ENCODE data around the gene NCAM1. TPM values are rescaled to one million over a fixed set of nuclear protein-coding genes. Genes with fewer than 3 reads are reported as not detected.

NCAM1 gene
- total RNA-seq, 1 experiment from 2014 or later = 0.95 TPM

GRCh38 chr11:113172382-113172951 lies 211.2 kb downstream of the NCAM1 start:
- Mint-ChIP-seq H3K9me3 (ENCODE audit: unreplicated experiment) (no peaks in the 10 kb centered on the region), H3K27me3 (ENCODE audit: insufficient read depth, unreplicated experiment) (peaks cover 37% of the 10 kb centered on the region), H3K27ac (ENCODE audit: unreplicated experiment) (no peak overlapping the region), H3K4me3 (ENCODE audit: unreplicated experiment) (no peak overlapping the region), H3K4me1 (ENCODE audit: low read depth, unreplicated experiment) (no peaks in the 10 kb centered on the region), H3K36me3 (ENCODE audit: insufficient read depth, unreplicated experiment) (no peaks in the 10 kb centered on the region)
- no peak overlapping the region for H3K4me3 ChIP-seq (ENCODE audit: low read depth, low read length)
- no peaks in the 10 kb centered on the region for H3K4me1 ChIP-seq
- CTCF ChIA-PET = no interaction called here
- intact Hi-C loops (cut with micrococcal nuclease; ENCODE audit: unreplicated experiment) = no loop called here
- TF ChIP-seq, protein P1, sequence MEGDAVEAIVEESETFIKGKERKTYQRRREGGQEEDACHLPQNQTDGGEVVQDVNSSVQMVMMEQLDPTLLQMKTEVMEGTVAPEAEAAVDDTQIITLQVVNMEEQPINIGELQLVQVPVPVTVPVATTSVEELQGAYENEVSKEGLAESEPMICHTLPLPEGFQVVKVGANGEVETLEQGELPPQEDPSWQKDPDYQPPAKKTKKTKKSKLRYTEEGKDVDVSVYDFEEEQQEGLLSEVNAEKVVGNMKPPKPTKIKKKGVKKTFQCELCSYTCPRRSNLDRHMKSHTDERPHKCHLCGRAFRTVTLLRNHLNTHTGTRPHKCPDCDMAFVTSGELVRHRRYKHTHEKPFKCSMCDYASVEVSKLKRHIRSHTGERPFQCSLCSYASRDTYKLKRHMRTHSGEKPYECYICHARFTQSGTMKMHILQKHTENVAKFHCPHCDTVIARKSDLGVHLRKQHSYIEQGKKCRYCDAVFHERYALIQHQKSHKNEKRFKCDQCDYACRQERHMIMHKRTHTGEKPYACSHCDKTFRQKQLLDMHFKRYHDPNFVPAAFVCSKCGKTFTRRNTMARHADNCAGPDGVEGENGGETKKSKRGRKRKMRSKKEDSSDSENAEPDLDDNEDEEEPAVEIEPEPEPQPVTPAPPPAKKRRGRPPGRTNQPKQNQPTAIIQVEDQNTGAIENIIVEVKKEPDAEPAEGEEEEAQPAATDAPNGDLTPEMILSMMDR (IDR thresholded peaks at IDR 0.05; ENCODE audit: insufficient read depth in 1 of 2, low read depth in 1 of 2, low read length in 1 of 2, severe bottlenecking in 1 of 2, unreplicated experiment in 1 of 2) = no peak
- H3K9me3 ChIP-seq = 0 out of 2 replicates have a peak, but pooled peaks cover 3% of the 10 kb centered on the region
- BruUV-seq (replicated peaks) = no TSS peak
- no peaks in the 10 kb centered on the region for H3K27me3 ChIP-seq (replicated peaks; ENCODE audit: control insufficient read depth, insufficient read depth, low read length)
- DNase-seq = no peak
- H3K36me3 ChIP-seq (ENCODE audit: control insufficient read depth, insufficient read depth, low read length) = no peaks in the 10 kb centered on the region
- POLR2A ChIA-PET = no interaction called here

DNA sequence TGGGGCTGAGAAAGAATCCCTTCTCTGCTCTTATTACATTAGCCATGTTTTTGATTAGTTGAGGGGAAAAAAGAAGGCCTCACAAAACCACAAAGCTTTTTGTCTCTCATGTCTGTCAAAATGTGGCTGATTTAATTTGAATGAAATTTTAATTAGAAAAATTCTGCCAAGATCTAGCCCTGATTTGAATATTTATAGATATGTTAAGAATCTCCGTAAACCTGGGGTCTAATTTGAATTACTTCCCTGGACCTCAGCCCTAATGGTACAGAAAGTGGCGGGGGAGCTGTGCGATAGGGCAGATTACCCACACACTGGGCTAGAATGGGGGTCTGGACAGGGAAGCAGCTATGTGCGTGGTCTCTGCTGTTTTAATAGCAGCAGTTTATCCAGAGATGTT lies 211.9 kb downstream of the NCAM1 start:
- H3K36me3 Mint-ChIP-seq (ENCODE audit: insufficient read depth, unreplicated experiment) = no peaks in the 10 kb centered on the region
- ChIA-PET POLR2A (no interaction called here), CTCF (no interaction called here)
- no peak for DNase-seq
- 0 out of 2 replicates have a peak, but pooled peaks cover 3% of the 10 kb centered on the region for H3K9me3 ChIP-seq
- H3K4me3 Mint-ChIP-seq (ENCODE audit: unreplicated experiment) = no peak overlapping the region
- H3K36me3 ChIP-seq (ENCODE audit: control insufficient read depth, insufficient read depth, low read length) = no peaks in the 10 kb centered on the region
- H3K27me3 ChIP-seq (replicated peaks; ENCODE audit: control insufficient read depth, insufficient read depth, low read length) = no peaks in the 10 kb centered on the region; the same call in 1 of the 2 replicates
- intact Hi-C loops (cut with micrococcal nuclease; ENCODE audit: unreplicated experiment) = no loop called here
- no TSS peak for BruUV-seq (replicated peaks)
- peaks cover 39% of the 10 kb centered on the region for H3K27me3 Mint-ChIP-seq (ENCODE audit: insufficient read depth, unreplicated experiment)
- TF ChIP-seq, protein P1 (IDR thresholded peaks at IDR 0.05; ENCODE audit: insufficient read depth in 1 of 2, low read depth in 1 of 2, low read length in 1 of 2, severe bottlenecking in 1 of 2, unreplicated experiment in 1 of 2) = no peak
- H3K4me3 ChIP-seq (ENCODE audit: low read depth, low read length) = no peak overlapping the region
- H3K4me1 ChIP-seq = no peaks in the 10 kb centered on the region
- H3K9me3 Mint-ChIP-seq (ENCODE audit: unreplicated experiment) = no peaks in the 10 kb centered on the region
- no peak overlapping the region for H3K27ac Mint-ChIP-seq (ENCODE audit: unreplicated experiment)
- no peaks in the 10 kb centered on the region for H3K4me1 Mint-ChIP-seq (ENCODE audit: low read depth, unreplicated experiment)

GRCh38 chr11:113174882-113175281 lies 213.7 kb downstream of the NCAM1 start:
- no peaks in the 10 kb centered on the region; the same call in 1 of the 2 replicates for H3K27me3 ChIP-seq (replicated peaks; ENCODE audit: control insufficient read depth, insufficient read depth, low read length)
- H3K4me1 Mint-ChIP-seq (ENCODE audit: low read depth, unreplicated experiment) = no peaks in the 10 kb centered on the region
- no peak overlapping the region for H3K4me3 Mint-ChIP-seq (ENCODE audit: unreplicated experiment)
- no peak for DNase-seq
- POLR2A ChIA-PET = no interaction called here
- H3K4me3 ChIP-seq (ENCODE audit: low read depth, low read length) = no peak overlapping the region
- CTCF ChIA-PET = no interaction called here
- no peaks in the 10 kb centered on the region for H3K36me3 ChIP-seq (ENCODE audit: control insufficient read depth, insufficient read depth, low read length)
- no TSS peak for BruUV-seq (replicated peaks)
- TF ChIP-seq, protein P1 (IDR thresholded peaks at IDR 0.05; ENCODE audit: insufficient read depth in 1 of 2, low read depth in 1 of 2, low read length in 1 of 2, severe bottlenecking in 1 of 2, unreplicated experiment in 1 of 2) = no peak
- H3K27me3 Mint-ChIP-seq (ENCODE audit: insufficient read depth, unreplicated experiment) = peaks cover 35% of the 10 kb centered on the region
- H3K4me1 ChIP-seq = no peaks in the 10 kb centered on the region
- intact Hi-C loops (cut with micrococcal nuclease; ENCODE audit: unreplicated experiment) = no loop called here
- H3K9me3 Mint-ChIP-seq (ENCODE audit: unreplicated experiment) = no peaks in the 10 kb centered on the region
- no peak overlapping the region for H3K27ac Mint-ChIP-seq (ENCODE audit: unreplicated experiment)
- 0 out of 2 replicates have a peak, but pooled peaks cover 3% of the 10 kb centered on the region for H3K9me3 ChIP-seq
- H3K36me3 Mint-ChIP-seq (ENCODE audit: insufficient read depth, unreplicated experiment) = no peaks in the 10 kb centered on the region
